ENCODE data around the gene KANSL2. TPM values are rescaled to one million over a fixed set of nuclear protein-coding genes. Genes with fewer than 3 reads are reported as not detected.
"Not testable (repeated sequence)": the region's sequence is repeated elsewhere in the genome, so short reads cannot be mapped to it uniquely, and the experiment has no call there.

The KANSL2 gene
- total RNA-seq, 4 donors from 2014 or later = 12.7 to 80.8 (median 39.7) TPM

- H3K27me3 ChIP-seq = no peaks in the 10 kb centered on the region
- in situ Hi-C loops (cut with MboI; ENCODE audit: low pct_ligation_motif_present in 1 of 4, low pct_unique_long_range_greater_than_20kb in 1 of 4, low sequenced_read_pairs in 3 of 4) (no loop called here), intact Hi-C loops (cut with DNase I; ENCODE audit: low total_unique reads) (no loop called here)
- peaks cover 0 to 5% (median 2%) of the 10 kb centered on the region in 4 donors for H3K36me3 ChIP-seq
- WGBS, 2 donors (ENCODE audit: low coverage in 1 of 2) = 56 to 73% methylated on average over 2 of the region's 2 CpGs
- H3K4me3 ChIP-seq = peak overlapping the region in 3 of 4 donors; percentile 85 to 99 (median 93)
- TF ChIP-seq, protein P1, sequence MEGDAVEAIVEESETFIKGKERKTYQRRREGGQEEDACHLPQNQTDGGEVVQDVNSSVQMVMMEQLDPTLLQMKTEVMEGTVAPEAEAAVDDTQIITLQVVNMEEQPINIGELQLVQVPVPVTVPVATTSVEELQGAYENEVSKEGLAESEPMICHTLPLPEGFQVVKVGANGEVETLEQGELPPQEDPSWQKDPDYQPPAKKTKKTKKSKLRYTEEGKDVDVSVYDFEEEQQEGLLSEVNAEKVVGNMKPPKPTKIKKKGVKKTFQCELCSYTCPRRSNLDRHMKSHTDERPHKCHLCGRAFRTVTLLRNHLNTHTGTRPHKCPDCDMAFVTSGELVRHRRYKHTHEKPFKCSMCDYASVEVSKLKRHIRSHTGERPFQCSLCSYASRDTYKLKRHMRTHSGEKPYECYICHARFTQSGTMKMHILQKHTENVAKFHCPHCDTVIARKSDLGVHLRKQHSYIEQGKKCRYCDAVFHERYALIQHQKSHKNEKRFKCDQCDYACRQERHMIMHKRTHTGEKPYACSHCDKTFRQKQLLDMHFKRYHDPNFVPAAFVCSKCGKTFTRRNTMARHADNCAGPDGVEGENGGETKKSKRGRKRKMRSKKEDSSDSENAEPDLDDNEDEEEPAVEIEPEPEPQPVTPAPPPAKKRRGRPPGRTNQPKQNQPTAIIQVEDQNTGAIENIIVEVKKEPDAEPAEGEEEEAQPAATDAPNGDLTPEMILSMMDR (IDR thresholded peaks at IDR 0.05) = no peak
- TF ChIP-seq POLR2AphosphoS5 (IDR thresholded peaks at IDR 0.05) = no peak
- no peak for TF ChIP-seq POLR2A (IDR thresholded peaks at IDR 0.05)
- TF ChIP-seq EP300 (IDR thresholded peaks at IDR 0.05; ENCODE audit: low read depth) = no peak
- H3K27ac ChIP-seq = peak overlapping the region in 3 of 4 donors; percentile 91 to 97 (median 96)
- DNase-seq = no peak
- H3K9me3 ChIP-seq = no peaks in the 10 kb centered on the region
- peaks cover 15 to 43% (median 33%) of the 10 kb centered on the region in 4 donors for H3K4me1 ChIP-seq
Observed at GRCh38 chr12:48682927-48683326, 889 bp upstream of the KANSL2 start.

DNA sequence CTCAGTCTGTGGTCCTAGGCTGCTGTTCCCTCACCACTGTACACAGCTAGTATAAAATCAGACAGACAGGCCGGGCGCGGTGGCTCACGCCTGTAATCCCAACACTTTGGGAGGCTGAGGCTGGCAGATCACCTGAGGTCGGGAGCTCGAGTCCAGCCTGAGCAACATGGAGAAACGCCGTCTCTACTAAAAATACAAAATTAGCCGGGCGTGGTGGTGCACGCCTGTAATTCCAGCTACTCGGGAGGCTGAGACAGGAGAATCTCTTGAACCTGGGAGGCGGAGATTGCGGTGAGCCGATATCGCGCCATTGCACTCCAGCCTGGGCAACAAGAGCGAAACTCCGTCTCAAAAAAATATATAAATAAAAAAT, 481 bp upstream of the KANSL2 start:
- peaks cover 16 to 46% (median 34%) of the 10 kb centered on the region in 4 donors for H3K4me1 ChIP-seq
- H3K27me3 ChIP-seq; H3K9me3 ChIP-seq; in situ Hi-C loops (cut with MboI; ENCODE audit: low pct_ligation_motif_present in 1 of 4, low pct_unique_long_range_greater_than_20kb in 1 of 4, low sequenced_read_pairs in 3 of 4); intact Hi-C loops (cut with DNase I; ENCODE audit: low total_unique reads); H3K36me3 ChIP-seq; DNase-seq: not testable (repeated sequence)
- H3K4me3 ChIP-seq = peak overlapping the region; percentile 47 to 99 (median 89)
- 11% methylated on average over 19 of the region's 19 CpGs; no CpG with 5 or more reads in 1 of the 2 donors for WGBS, 2 donors (ENCODE audit: low coverage in 1 of 2)
- peak overlapping the region; percentile 91 to 97 (median 96) for H3K27ac ChIP-seq

- H3K4me3 ChIP-seq = peak overlapping the region; percentile 65 to 99 (median 89)
- intact Hi-C loops (cut with DNase I; ENCODE audit: low total_unique reads) (no loop called here), in situ Hi-C loops (cut with MboI; ENCODE audit: low pct_ligation_motif_present in 1 of 4, low pct_unique_long_range_greater_than_20kb in 1 of 4, low sequenced_read_pairs in 3 of 4) (no loop called here)
- H3K27ac ChIP-seq = peak overlapping the region; percentile 91 to 97 (median 96)
- no peaks in the 10 kb centered on the region for H3K27me3 ChIP-seq
- H3K9me3 ChIP-seq = no peaks in the 10 kb centered on the region
- DNase-seq = no peak
- WGBS, 2 donors (ENCODE audit: low coverage in 1 of 2) = 0% methylated on average over 11 of the region's 11 CpGs; no CpG with 5 or more reads in 1 of the 2 donors
- peaks cover 0 to 15% (median 2%) of the 10 kb centered on the region in 4 donors for H3K36me3 ChIP-seq
- H3K4me1 ChIP-seq = peaks cover 16 to 55% (median 34%) of the 10 kb centered on the region in 4 donors
- TF ChIP-seq POLR2A (IDR thresholded peaks at IDR 0.05) (no peak), POLR2AphosphoS5 (IDR thresholded peaks at IDR 0.05) (no peak), EP300 (IDR thresholded peaks at IDR 0.05; ENCODE audit: low read depth) (no peak)
- TF ChIP-seq, protein P1 (IDR thresholded peaks at IDR 0.05) = no peak
Observed at GRCh38 chr12:48681399-48681709, 684 bp downstream of the KANSL2 start.

DNA sequence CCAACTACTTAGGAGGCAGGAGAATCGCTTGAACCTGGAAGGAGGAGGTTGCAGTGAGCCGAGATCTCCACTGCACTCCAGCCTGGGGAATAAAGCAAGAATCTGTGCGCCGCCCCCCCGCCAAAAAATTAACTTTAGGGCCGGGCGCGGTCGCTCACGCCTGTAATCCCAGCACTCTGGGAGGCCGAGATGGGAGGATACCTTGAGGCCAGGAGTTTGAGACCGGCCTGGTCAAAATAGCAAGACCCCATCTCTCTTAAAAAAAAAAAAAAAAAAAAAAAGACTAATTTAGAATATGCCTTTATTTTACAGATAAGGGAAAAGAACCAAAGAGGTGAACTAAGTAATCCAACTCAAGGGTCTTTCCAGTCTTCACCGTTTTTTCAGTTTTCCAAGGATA, 1.2 kb downstream of the KANSL2 start:
- Histone ChIP-seq H3K27ac (peak overlapping the region in 2 of 4 donors; percentile 96 to 97), H3K36me3 (peaks cover 0 to 20% (median 2%) of the 10 kb centered on the region in 4 donors), H3K27me3 (no peaks in the 10 kb centered on the region), H3K4me1 (peaks cover 16 to 57% (median 34%) of the 10 kb centered on the region in 4 donors), H3K4me3 (peak overlapping the region; percentile 65 to 99 (median 89)), H3K9me3 (no peaks in the 10 kb centered on the region)
- no peak for DNase-seq
- in situ Hi-C loops (cut with MboI; ENCODE audit: low pct_ligation_motif_present in 1 of 4, low pct_unique_long_range_greater_than_20kb in 1 of 4, low sequenced_read_pairs in 3 of 4) (no loop called here), intact Hi-C loops (cut with DNase I; ENCODE audit: low total_unique reads) (no loop called here)
- 72 to 80% methylated on average over 9 to 12 of the region's 13 CpGs for WGBS, 2 donors (ENCODE audit: low coverage in 1 of 2)
- TF ChIP-seq POLR2AphosphoS5 (IDR thresholded peaks at IDR 0.05) (no peak), POLR2A (IDR thresholded peaks at IDR 0.05) (no peak), EP300 (IDR thresholded peaks at IDR 0.05; ENCODE audit: low read depth) (no peak)
- TF ChIP-seq, protein P1 (IDR thresholded peaks at IDR 0.05) = no peak

Measured in transverse colon (tissue), 4 donors.